Osteocyte (in vitro differentiated cells): ENCODE results near the gene INAVA. TPM values are rescaled to one million over a fixed set of nuclear protein-coding genes. Genes with fewer than 3 reads are reported as not detected.

ENCODE experiments used
- DNase-seq: peaks from one replicate; pipeline ENCODE4 v3.0.0; 2021; ENCODE audit warnings: mixed read lengths; ENCODE audit not compliant: unreplicated experiment; ENCODE audit errors: extremely low spot score
- H3K27ac Mint-ChIP-seq: one replicate; pipeline ENCODE4 v1.8.0; 2021; ENCODE audit warnings: mild to moderate bottlenecking, mixed read lengths; ENCODE audit not compliant: unreplicated experiment
- H3K27me3 Mint-ChIP-seq: one replicate; pipeline ENCODE4 v1.8.0; 2021; ENCODE audit warnings: mixed read lengths; ENCODE audit not compliant: unreplicated experiment
- H3K36me3 Mint-ChIP-seq: one replicate; pipeline ENCODE4 v1.8.0; 2021; ENCODE audit warnings: mixed read lengths; ENCODE audit not compliant: unreplicated experiment
- H3K4me1 Mint-ChIP-seq: one replicate; pipeline ENCODE4 v1.8.0; 2021; ENCODE audit warnings: mixed read lengths; ENCODE audit not compliant: unreplicated experiment
- H3K4me3 Mint-ChIP-seq: one replicate; pipeline ENCODE4 v1.8.0; 2021; ENCODE audit warnings: mild to moderate bottlenecking, moderate library complexity, mixed read lengths; ENCODE audit not compliant: unreplicated experiment
- H3K9me3 Mint-ChIP-seq: one replicate; pipeline ENCODE4 v1.8.0; 2021; ENCODE audit warnings: mixed read lengths; ENCODE audit not compliant: unreplicated experiment
- CTCF ChIP-seq: fragments of 200-600 bp; sonication (generic); IDR thresholded peaks from 2 replicates; pipeline ENCODE4 v1.5.0; 2021; ENCODE audit warnings: antibody characterized with exemption, mild to moderate bottlenecking, moderate library complexity
- total RNA-seq: library from RNA; stranded (reverse); gene quantifications from 2 replicates; pipeline ENCODE4 v1.2.1, GENCODE V29; 2021

INAVA gene
- total RNA-seq, 1 donor from 2014 or later: 2.0 TPM

DNA sequence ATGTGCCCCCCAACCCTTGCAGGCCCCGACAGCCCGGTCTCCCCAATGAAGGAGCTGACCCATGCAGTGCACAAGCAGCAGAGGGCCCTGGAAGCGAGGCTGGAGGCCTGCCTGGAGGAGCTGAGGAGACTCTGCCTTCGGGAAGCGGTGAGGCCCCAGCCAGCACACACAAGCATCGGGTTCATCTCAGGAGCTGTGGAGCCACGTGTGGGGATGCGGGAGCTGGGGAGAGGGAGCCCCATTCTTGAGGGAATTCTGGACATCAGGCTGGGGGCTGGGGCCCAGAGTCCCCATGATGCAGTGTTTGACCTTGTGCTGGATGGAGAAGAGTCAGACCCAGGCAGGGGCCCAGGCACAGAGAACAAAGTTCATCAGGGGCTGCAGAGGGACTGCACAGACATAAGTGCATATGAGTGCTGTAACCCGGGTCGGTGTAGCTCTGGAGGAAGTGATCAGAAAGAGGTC, 4.8 kb downstream of the INAVA start:
- Mint-ChIP-seq H3K27me3 (no peaks in the 10 kb centered on the region), H3K4me3 (no peak overlapping the region), H3K36me3 (no peaks in the 10 kb centered on the region), H3K4me1 (peaks cover 16% of the 10 kb centered on the region), H3K27ac (no peak overlapping the region), H3K9me3 (no peaks in the 10 kb centered on the region)
- DNase-seq: no peak
- no peak for TF ChIP-seq CTCF

DNA sequence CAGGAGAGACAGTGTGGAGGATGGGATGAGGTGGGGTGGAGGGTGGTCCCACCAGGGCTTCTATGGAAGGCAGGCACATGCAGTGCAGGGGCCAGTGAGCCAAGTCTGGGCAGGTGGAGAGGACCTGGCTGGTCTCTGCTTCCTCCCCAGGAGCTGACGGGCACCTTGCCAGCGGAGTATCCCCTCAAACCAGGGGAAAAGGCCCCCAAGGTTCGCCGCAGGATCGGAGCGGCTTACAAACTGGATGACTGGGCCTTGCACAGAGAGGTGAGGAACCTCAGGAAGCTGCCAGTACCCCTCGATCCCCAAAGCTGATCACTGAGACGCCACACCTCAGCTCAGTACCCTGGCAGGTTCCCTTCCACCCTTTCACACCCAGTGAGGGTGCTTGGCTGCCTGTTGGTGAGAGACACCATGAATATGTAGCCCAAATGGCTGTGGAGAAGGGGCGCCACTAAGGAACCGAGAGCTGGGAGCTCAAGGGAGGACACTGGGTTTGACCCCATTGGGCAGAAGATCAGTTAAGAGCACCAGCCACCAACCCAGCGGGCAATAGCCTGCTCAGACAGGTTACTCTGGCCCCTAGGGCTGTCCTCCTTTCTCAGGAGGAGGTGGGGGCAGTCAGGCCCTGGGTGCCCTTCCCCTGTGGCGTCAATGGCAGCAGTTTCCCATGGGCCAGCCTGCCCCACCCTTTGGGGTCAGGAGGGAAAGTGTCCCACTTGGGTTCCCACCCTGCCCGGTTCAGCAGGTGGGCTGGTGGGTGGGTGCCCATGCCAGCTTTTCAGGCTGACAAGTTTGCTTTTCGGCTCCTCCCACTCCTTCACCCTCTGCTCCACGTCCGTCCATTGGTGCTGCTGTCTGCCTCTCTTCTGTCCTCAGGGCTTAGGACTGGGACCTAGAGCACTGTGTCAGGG, 5.5 kb downstream of the INAVA start:
- Mint-ChIP-seq H3K27me3 (no peaks in the 10 kb centered on the region), H3K4me1 (peaks cover 16% of the 10 kb centered on the region), H3K36me3 (no peaks in the 10 kb centered on the region)

DNA sequence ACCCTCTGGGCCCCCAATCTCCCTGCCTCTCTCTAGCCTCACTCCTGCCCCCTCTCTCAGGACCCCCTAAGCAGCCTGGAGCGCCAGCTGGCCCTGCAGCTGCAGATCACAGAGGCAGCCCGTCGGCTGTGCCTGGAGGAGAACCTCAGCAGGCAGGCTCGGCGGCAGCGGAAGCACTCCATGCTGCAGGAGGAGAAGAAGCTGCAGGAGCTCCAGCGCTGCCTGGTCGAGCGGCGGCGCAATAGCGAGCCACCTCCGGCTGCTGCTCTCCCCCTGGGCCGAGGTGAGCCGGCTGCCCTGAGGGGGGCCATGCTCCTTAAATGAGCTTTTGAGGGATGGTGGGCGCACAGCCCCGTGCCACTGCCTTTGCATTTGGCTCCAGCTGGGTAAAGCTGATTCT, 6.2 kb downstream of the INAVA start:
- DNase-seq: no peak
- no peak for TF ChIP-seq CTCF
- Mint-ChIP-seq H3K27ac (no peak overlapping the region), H3K36me3 (no peaks in the 10 kb centered on the region), H3K27me3 (no peaks in the 10 kb centered on the region), H3K4me3 (no peak overlapping the region), H3K9me3 (no peaks in the 10 kb centered on the region), H3K4me1 (peaks cover 16% of the 10 kb centered on the region)

More for the DNA sequence above, 5.5 kb downstream of the INAVA start:
- no peak for DNase-seq
- no peak overlapping the region for H3K4me3 Mint-ChIP-seq
- H3K9me3 Mint-ChIP-seq: no peaks in the 10 kb centered on the region
- no peak overlapping the region for H3K27ac Mint-ChIP-seq
- TF ChIP-seq CTCF: no peak

DNA sequence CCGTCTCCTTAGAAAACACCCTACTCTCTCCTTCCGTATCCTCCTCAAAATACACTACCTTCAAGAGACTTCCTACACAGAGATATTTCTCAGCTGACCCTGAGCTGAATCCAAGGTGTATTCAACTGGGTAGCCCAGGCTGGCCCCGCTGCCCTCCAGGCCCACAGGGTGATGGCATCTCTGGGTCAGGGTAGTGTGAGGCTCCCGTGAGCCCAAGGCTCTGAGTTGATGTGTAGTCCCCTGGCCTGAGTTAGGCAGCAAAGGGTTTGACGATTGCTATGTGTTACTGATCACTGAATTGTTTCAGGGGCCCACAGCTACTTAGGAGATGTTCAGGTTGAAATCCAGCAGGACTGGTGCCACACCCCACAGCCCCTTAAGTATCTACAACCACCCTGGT, 6.7 kb downstream of the INAVA start:
- H3K4me1 Mint-ChIP-seq: peaks cover 15% of the 10 kb centered on the region

More for the DNA sequence above, 6.7 kb downstream of the INAVA start:
- no peak for TF ChIP-seq CTCF
- no peaks in the 10 kb centered on the region for H3K27me3 Mint-ChIP-seq
- H3K36me3 Mint-ChIP-seq: no peaks in the 10 kb centered on the region
- no peak overlapping the region for H3K4me3 Mint-ChIP-seq
- no peaks in the 10 kb centered on the region for H3K9me3 Mint-ChIP-seq
- no peak overlapping the region for H3K27ac Mint-ChIP-seq
- no peak for DNase-seq
